K562 (cell line): Measurements from ENCODE around the gene ADAM19. TPM values are rescaled to one million over a fixed set of nuclear protein-coding genes. Genes with fewer than 3 reads are reported as not detected.

Experiments used
- ATAC-seq: fragments of 200-7000 bp; cut with Tn5 transposase; 3 replicates; pipeline ENCODE4 v1.9.1; 2020; ENCODE audit warnings: moderate library complexity
- BruUV-seq: library from RNA; stranded (reverse); fragments of 400-500 nt; replicated peaks from 2 replicates; lab custom pipeline; 2021; lab: Mats Ljungman, UMichigan
- CTCF ChIA-PET: fragments of 300-600 bp; formaldehyde crosslinking; extraction: SDS; loops from one replicate; lab custom pipeline; 2021; ENCODE audit warnings: low intra/inter-chr PET ratio; lab: Yijun Ruan, JAX
- POLR2A ChIA-PET: fragments of 300-600, 350-650 bp; sonication (Branson Sonifier 250); formaldehyde crosslinking; extraction: SDS; loops from one replicate; lab custom pipeline; 2021; ENCODE audit warnings: antibody characterized with exemption, inconsistent platforms; lab: Yijun Ruan, JAX
- DNase-seq, 4 experiments: peaks; one replicate each; pipeline versions ENCODE4 v3.0.0 to v3.0.0-alpha.2; 2011 to 2018; ENCODE audit warnings: low spot score in 3 of 4, mixed read lengths in 3 of 4; ENCODE audit errors: extremely low read depth in 1 of 4
- FAIRE-seq: peaks from 2 replicates; lab custom pipeline; 2011; peaks lifted over from hg19 to GRCh38; lab: Jason Lieb, UNC
- H2AFZ ChIP-seq: 2 replicates; pipeline ENCODE4 v1.6.0; 2011; ENCODE audit warnings: low read depth, low read length, control low read depth, inconsistent platforms
- H3K27ac ChIP-seq: fragments of 200-600 bp; 3 replicates; pipeline ENCODE4 v1.8.0; 2011; ENCODE audit warnings: low read depth, mild to moderate bottlenecking, control low read depth, inconsistent platforms, low read length, moderate library complexity, mixed read lengths; ENCODE audit errors: extremely low read depth
- H3K27me3 ChIP-seq, 2 experiments: fragments of 300-600 bp in 1 of 2; 2 replicates in 1 of 2; 3 replicates in 1 of 2; pipeline versions ENCODE4 v1.6.0 to v1.8.0; 2011; ENCODE audit warnings: inconsistent platforms in 2 of 2, low read length in 2 of 2, mild to moderate bottlenecking in 1 of 2, mixed read lengths in 1 of 2, moderate library complexity in 1 of 2; ENCODE audit not compliant: control insufficient read depth in 2 of 2, insufficient read depth in 2 of 2
- H3K36me3 ChIP-seq: fragments of 300-600 bp; 3 replicates; pipeline ENCODE4 v1.8.0; 2011; ENCODE audit warnings: mild to moderate bottlenecking, low read length, inconsistent platforms; ENCODE audit not compliant: control insufficient read depth, insufficient read depth
- H3K4me1 ChIP-seq, 2 experiments: fragments of 200-600 bp in 1 of 2; replicated peaks in 1 of 2; 2 replicates in 1 of 2; 3 replicates in 1 of 2; pipeline versions ENCODE4 v1.5.1 to v1.8.0; 2011; ENCODE audit warnings: inconsistent platforms in 2 of 2, low read length in 2 of 2, mild to moderate bottlenecking in 1 of 2, mixed read lengths in 1 of 2, moderate library complexity in 1 of 2; ENCODE audit not compliant: control insufficient read depth in 2 of 2, insufficient read depth in 2 of 2
- H3K4me2 ChIP-seq: 2 replicates; pipeline ENCODE4 v1.6.1; 2011; ENCODE audit warnings: low read length, control low read depth, inconsistent platforms, mixed read lengths; ENCODE audit not compliant: insufficient read depth
- H3K4me3 ChIP-seq: fragments of 200-600 bp; sonication (generic), shearing (Covaris generic); 2 replicates; pipeline ENCODE4 v1.5.1; 2016; ENCODE audit warnings: control low read depth, inconsistent platforms
- H3K79me2 ChIP-seq: fragments of 200-600 bp; 3 replicates; pipeline ENCODE4 v1.8.0; 2011; ENCODE audit warnings: low read length, inconsistent platforms; ENCODE audit not compliant: control insufficient read depth, insufficient read depth
- H3K9ac ChIP-seq, 2 experiments: 2 replicates each; pipeline versions ENCODE4 v1.6.0 to v1.6.1; 2011; ENCODE audit warnings: low read depth in 2 of 2, low read length in 2 of 2, control low read depth in 1 of 2, inconsistent platforms in 1 of 2, mild to moderate bottlenecking in 1 of 2, mixed read lengths in 1 of 2; ENCODE audit not compliant: insufficient read depth in 1 of 2
- H3K9me1 ChIP-seq: one replicate; pipeline ENCODE4 v1.6.0; 2011; ENCODE audit warnings: inconsistent platforms, mild to moderate bottlenecking, low read length, moderate library complexity; ENCODE audit not compliant: control insufficient read depth, insufficient read depth
- H3K9me3 ChIP-seq: replicated peaks from 2 replicates; pipeline ENCODE4 v1.5.1; 2011; ENCODE audit warnings: low read depth, low read length, inconsistent platforms; ENCODE audit not compliant: control insufficient read depth, insufficient read depth
- H4K20me1 ChIP-seq: replicated peaks from 2 replicates; pipeline ENCODE4 v1.6.1; 2011; ENCODE audit warnings: low read length, inconsistent platforms, mixed read lengths; ENCODE audit not compliant: control insufficient read depth, insufficient read depth
- ARNT ChIP-seq, 2 experiments: fragments of 450-650 bp; IDR thresholded peaks; 2 replicates each; pipeline ENCODE4 v1.6.1; 2016; ENCODE audit warnings: mild to moderate bottlenecking in 1 of 2
- EP400 ChIP-seq: fragments of 450-650 bp; IDR thresholded peaks from 2 replicates; pipeline ENCODE4 v1.6.1; 2017; ENCODE audit warnings: antibody characterized with exemption, mild to moderate bottlenecking, moderate library complexity
- HDAC6 ChIP-seq: IDR thresholded peaks from 2 replicates; pipeline ENCODE4 v1.6.1; 2012; ENCODE audit warnings: low read depth, mild to moderate bottlenecking, control low read depth, inconsistent platforms, low read length, moderate library complexity
- MTF1 ChIP-seq: fragments of 250-450 bp; sonication (Bioruptor Pico); IDR thresholded peaks from 2 replicates; pipeline ENCODE4 v1.9.0; 2021; ENCODE audit warnings: moderate library complexity, mild to moderate bottlenecking, inconsistent platforms, borderline replicate concordance
- NEUROD1 ChIP-seq: fragments of 150-350 bp; IDR thresholded peaks from 2 replicates; pipeline ENCODE4 v1.6.1; 2014; ENCODE audit warnings: borderline replicate concordance, low read length, low read depth; ENCODE audit not compliant: partially characterized antibody
- NR2F6 ChIP-seq: fragments of 450-650 bp; formaldehyde crosslinking; IDR thresholded peaks from 2 replicates; pipeline ENCODE4 v1.4.0; 2020; ENCODE audit warnings: mild to moderate bottlenecking
- PHTF2 ChIP-seq: fragments of 250-450 bp; sonication (Bioruptor Pico); IDR thresholded peaks from 2 replicates; pipeline ENCODE4 v1.5.0; 2021; ENCODE audit warnings: mild to moderate bottlenecking
- RAD21 ChIP-seq, 2 experiments: fragments of 250-450 bp in 1 of 2; fragments of 450-650 bp in 1 of 2; sonication (Bioruptor Pico) in 1 of 2; formaldehyde crosslinking in 1 of 2; IDR thresholded peaks in 1 of 2; conservative IDR thresholded peaks in 1 of 2; 2 replicates each; pipeline versions ENCODE4 v1.4.0 to v1.8.0; 2020 to 2022; ENCODE audit warnings: mild to moderate bottlenecking in 2 of 2, moderate library complexity in 1 of 2
- SP2 ChIP-seq: IDR thresholded peaks from 2 replicates; pipeline ENCODE4 v1.6.1; 2011; ENCODE audit warnings: mild to moderate bottlenecking, low read depth, low read length, moderate library complexity; ENCODE audit not compliant: poor library complexity, severe bottlenecking; ENCODE audit errors: extremely low read depth
- SRSF7 ChIP-seq: fragments of 200-400 bp; formaldehyde crosslinking; optimal IDR thresholded peaks from 2 replicates; pipeline ENCODE3; 2017; ENCODE audit warnings: mild to moderate bottlenecking, low read depth, low read length
- ZBTB17 ChIP-seq: fragments of 450-650 bp; formaldehyde crosslinking; IDR thresholded peaks from 2 replicates; pipeline ENCODE4 v1.4.0; 2020; ENCODE audit warnings: mild to moderate bottlenecking
- ZNF146 ChIP-seq: IDR thresholded peaks from one replicate; pipeline ENCODE4 v1.6.1; 2018; ENCODE audit warnings: missing compliant biosample characterization; ENCODE audit not compliant: unreplicated experiment
- ZNF408 ChIP-seq: fragments of 250-450 bp; sonication (Bioruptor Pico); IDR thresholded peaks from 2 replicates; pipeline ENCODE4 v1.4.0; 2020; ENCODE audit warnings: low read depth, mild to moderate bottlenecking, moderate library complexity
- ZNF586 ChIP-seq: fragments of 450-650 bp; formaldehyde crosslinking; conservative IDR thresholded peaks from 2 replicates; pipeline ENCODE4 v1.4.0; 2020; ENCODE audit warnings: mild to moderate bottlenecking, moderate library complexity
- ZNF696 ChIP-seq: fragments of 250-450 bp; sonication (Bioruptor Pico); conservative IDR thresholded peaks from 2 replicates; pipeline ENCODE4 v1.4.0; 2020; ENCODE audit warnings: mild to moderate bottlenecking, moderate library complexity
- ZNF76 ChIP-seq: fragments of 250-450 bp; sonication (Bioruptor Pico); IDR thresholded peaks from 2 replicates; pipeline ENCODE4 v1.4.0; 2020; ENCODE audit warnings: mild to moderate bottlenecking, moderate library complexity, borderline replicate concordance
- ZSCAN29 ChIP-seq: fragments of 450-650 bp; IDR thresholded peaks from 2 replicates; pipeline ENCODE4 v1.6.1; 2017
- WGBS: fragments of 100-300 bp; shearing (Covaris generic); methylation state at CpG from one replicate; pipeline ENCODE4 v1.1.6; 2016; ENCODE audit warnings: low coverage, mixed read lengths; ENCODE audit not compliant: insufficient coverage; ENCODE audit errors: missing lambda C conversion rate; 5-methylcytosine and 5-hydroxymethylcytosine counted together
- in situ Hi-C: fragments of 300-500 bp; cut with MboI; formaldehyde crosslinking; loops from 4 replicates; pipeline ENCODE4 v1.15.0; 2018; ENCODE audit warnings: inconsistent platforms, mixed read lengths
- intact Hi-C: fragments of 100-400 bp; cut with micrococcal nuclease; formaldehyde crosslinking; loops from 2 replicates; pipeline ENCODE4 v1.14.2; 2022
- polyA plus RNA-seq, 8 experiments: library from polyadenylated mRNA; depleted of rRNA in 4 of 8; stranded (reverse) in 5 of 8; unstranded in 3 of 8; fragments of >200 nt; fragmentation: Nextera tagmentation in 2 of 8; fragmentation: Illumina TruSeq in 1 of 8; extraction: Ambion mirVana in 2 of 8; extraction: Trizol in 1 of 8; gene quantifications; 2 replicates each; pipeline versions ENCODE4 v1.2.1 to v1.2.3, GENCODE V29; 2011 to 2014; ENCODE audit warnings: inconsistent platforms in 1 of 8, missing spikeins in 1 of 8
- total RNA-seq, 7 experiments: library from RNA; depleted of rRNA in 6 of 7; stranded (reverse); fragments of >200 nt in 6 of 7; fragmentation: Illumina TruSeq in 2 of 7; extraction: Trizol in 2 of 7; gene quantifications; 2 replicates each; pipeline versions ENCODE4 v1.2.1 to v1.2.3, GENCODE V29; 2011 to 2021; ENCODE audit warnings: low replicate concordance in 1 of 7
- TF ChIP-seq, protein P1 (sequence below): conservative IDR thresholded peaks from 2 replicates; pipeline ENCODE4 v1.6.1; 2011; ENCODE audit warnings: low read depth, mild to moderate bottlenecking, low read length; ENCODE audit not compliant: control insufficient read depth
- TF ChIP-seq, protein P2 (sequence below): fragments of 450-650 bp; IDR thresholded peaks from 2 replicates; pipeline ENCODE4 v1.6.1; 2016; ENCODE audit warnings: low read depth, mild to moderate bottlenecking, moderate library complexity

Gene ADAM19
- total and polyA plus RNA-seq, 9 of the 15 experiments (the other 6 are each of a cell fraction or from before 2014, with no cell fraction given) = 0.11 to 1.1 (median 0.43) TPM

DNA sequence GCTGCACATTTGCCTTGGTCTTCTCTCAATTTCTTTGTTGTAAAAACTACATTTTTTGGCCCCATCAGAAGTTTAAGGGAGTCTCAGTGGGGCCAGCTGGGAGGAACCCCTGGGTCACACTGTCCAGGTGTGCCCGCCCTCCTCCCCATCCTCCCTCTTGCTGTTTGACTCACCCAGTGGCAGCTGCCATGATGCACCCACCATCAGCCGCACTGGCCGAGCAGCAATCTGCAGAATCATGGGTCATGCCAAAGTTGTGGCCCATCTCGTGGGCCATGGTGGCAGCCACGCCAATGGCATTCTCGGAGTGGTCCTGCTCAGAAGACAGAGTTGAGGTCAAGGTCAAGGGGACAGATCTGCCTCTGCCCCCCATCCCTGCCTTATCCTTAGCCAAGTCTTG is 70.1 kb downstream of the ADAM19 start (continued):
- TF ChIP-seq SRSF7 (no peak), SP2 (no peak)

DNA sequence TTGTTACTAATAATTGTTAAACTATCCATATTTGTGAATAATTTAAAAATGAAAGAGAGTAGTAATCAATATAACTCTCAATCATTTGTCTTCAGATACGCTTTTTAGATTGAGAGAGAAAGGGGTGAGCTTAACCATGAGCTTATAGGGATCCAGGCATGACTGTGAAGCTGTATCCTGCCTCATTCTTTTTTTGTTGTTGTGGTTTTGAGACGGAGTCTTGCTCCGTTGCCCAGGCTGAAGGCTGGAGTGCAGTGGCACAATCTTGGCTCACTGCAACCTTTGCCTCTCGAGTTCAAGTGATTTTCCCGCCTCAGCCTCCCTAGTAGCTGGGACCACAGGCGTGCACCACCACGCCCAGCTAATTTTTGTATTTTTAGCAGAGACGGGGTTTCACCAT is 71.5 kb downstream of the ADAM19 start:
- in situ Hi-C loops (no loop called here), intact Hi-C loops (no loop called here)
- no peaks in the 10 kb centered on the region for H3K9me3 ChIP-seq
- H3K9ac ChIP-seq = no peak overlapping the region
- ChIA-PET CTCF (no interaction called here), POLR2A (no interaction called here)
- H3K9me1 ChIP-seq = no peaks in the 10 kb centered on the region
- H2AFZ ChIP-seq = no peak overlapping the region
- H3K36me3 ChIP-seq = no peaks in the 10 kb centered on the region
- no peaks in the 10 kb centered on the region for H3K4me1 ChIP-seq
- H3K27me3 ChIP-seq = peaks cover 0 to 7% of the 10 kb centered on the region in 2 experiments; a peak in 1 of 5 replicates
- WGBS = 31% methylated on average over 8 of the region's 8 CpGs
- no peaks in the 10 kb centered on the region for H4K20me1 ChIP-seq
- DNase-seq (no peak), ATAC-seq (no peak), FAIRE-seq (no peak)
- H3K27ac ChIP-seq = no peak overlapping the region
- H3K79me2 ChIP-seq = no peaks in the 10 kb centered on the region
- no peak overlapping the region for H3K4me2 ChIP-seq
- BruUV-seq = no TSS peak
- no peak overlapping the region for H3K4me3 ChIP-seq
- TF ChIP-seq ARNT (IDR thresholded peaks at IDR 0.05) (no peak), ZNF696 (CRISPR knock-in tag) (no peak), ZSCAN29 (no peak), ZBTB17 (no peak), MTF1 (no peak), NR2F6 (CRISPR knock-in tag) (no peak), ZNF408 (CRISPR knock-in tag) (no peak), NEUROD1 (no peak), ZNF76 (CRISPR knock-in tag) (no peak), ZNF586 (CRISPR knock-in tag) (no peak), HDAC6 (no peak), PHTF2 (CRISPR knock-in tag) (no peak), RAD21 (CRISPR knock-in tag; conservative IDR thresholded peaks at IDR 0.05 in 1 of 2, IDR thresholded peaks at IDR 0.05 in 1 of 2) (no peak), EP400 (no peak), ZNF146 (CRISPR knock-in tag) (no peak)
- TF ChIP-seq, protein P1, sequence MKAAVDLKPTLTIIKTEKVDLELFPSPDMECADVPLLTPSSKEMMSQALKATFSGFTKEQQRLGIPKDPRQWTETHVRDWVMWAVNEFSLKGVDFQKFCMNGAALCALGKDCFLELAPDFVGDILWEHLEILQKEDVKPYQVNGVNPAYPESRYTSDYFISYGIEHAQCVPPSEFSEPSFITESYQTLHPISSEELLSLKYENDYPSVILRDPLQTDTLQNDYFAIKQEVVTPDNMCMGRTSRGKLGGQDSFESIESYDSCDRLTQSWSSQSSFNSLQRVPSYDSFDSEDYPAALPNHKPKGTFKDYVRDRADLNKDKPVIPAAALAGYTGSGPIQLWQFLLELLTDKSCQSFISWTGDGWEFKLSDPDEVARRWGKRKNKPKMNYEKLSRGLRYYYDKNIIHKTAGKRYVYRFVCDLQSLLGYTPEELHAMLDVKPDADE = no peak
- TF ChIP-seq, protein P2, sequence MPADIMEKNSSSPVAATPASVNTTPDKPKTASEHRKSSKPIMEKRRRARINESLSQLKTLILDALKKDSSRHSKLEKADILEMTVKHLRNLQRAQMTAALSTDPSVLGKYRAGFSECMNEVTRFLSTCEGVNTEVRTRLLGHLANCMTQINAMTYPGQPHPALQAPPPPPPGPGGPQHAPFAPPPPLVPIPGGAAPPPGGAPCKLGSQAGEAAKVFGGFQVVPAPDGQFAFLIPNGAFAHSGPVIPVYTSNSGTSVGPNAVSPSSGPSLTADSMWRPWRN = no peak
